Smooth muscle cell (in vitro differentiated cells): ENCODE data around the gene EYA3. TPM values are rescaled to one million over a fixed set of nuclear protein-coding genes. Genes with fewer than 3 reads are reported as not detected.

Experiments
- DNase-seq: peaks from one replicate; lab custom pipeline; 2025; ENCODE audit not compliant: unreplicated experiment; lab: John Stamatoyannopoulos, UW
- H2AFZ ChIP-seq: fragments of 200-600 bp; sonication (generic); 2 replicates; pipeline ENCODE4 v1.6.0; 2016; ENCODE audit warnings: antibody characterized with exemption, low read depth, mild to moderate bottlenecking
- H3F3A ChIP-seq: fragments of 200-600 bp; sonication (generic); 2 replicates; pipeline ENCODE4 v1.6.0; 2017; ENCODE audit warnings: antibody characterized with exemption, low read depth
- H3K27ac ChIP-seq: fragments of 200-600 bp; sonication (generic); 2 replicates; pipeline ENCODE4 v1.5.1; 2016; ENCODE audit warnings: low read depth, mild to moderate bottlenecking
- H3K27me3 ChIP-seq: fragments of 200-600 bp; sonication (generic); 2 replicates; pipeline ENCODE4 v1.6.1; 2016; ENCODE audit warnings: low read depth, mild to moderate bottlenecking
- H3K36me3 ChIP-seq: fragments of 200-600 bp; sonication (generic); 2 replicates; pipeline ENCODE4 v1.5.1; 2016; ENCODE audit warnings: low read depth
- H3K4me1 ChIP-seq: fragments of 200-600 bp; sonication (generic); 2 replicates; pipeline ENCODE4 v1.5.1; 2016; ENCODE audit warnings: low read depth
- H3K4me2 ChIP-seq: fragments of 200-600 bp; sonication (generic); 2 replicates; pipeline ENCODE4 v1.6.0; 2016; ENCODE audit warnings: mild to moderate bottlenecking
- H3K4me3 ChIP-seq: fragments of 200-600 bp; sonication (generic); 2 replicates; pipeline ENCODE4 v1.5.1; 2016; ENCODE audit warnings: mild to moderate bottlenecking
- H3K79me2 ChIP-seq: fragments of 200-600 bp; sonication (generic); 2 replicates; pipeline ENCODE4 v1.6.0; 2016; ENCODE audit warnings: low read depth, mild to moderate bottlenecking
- H3K9ac ChIP-seq: fragments of 200-600 bp; sonication (generic); 2 replicates; pipeline ENCODE4 v1.6.0; 2016; ENCODE audit warnings: low read depth
- H3K9me3 ChIP-seq: fragments of 200-600 bp; sonication (generic); replicated peaks from 2 replicates; pipeline ENCODE4 v1.5.1; 2016; ENCODE audit warnings: low read depth
- H4K20me1 ChIP-seq: fragments of 200-600 bp; sonication (generic); 2 replicates; pipeline ENCODE4 v1.6.0; 2016; ENCODE audit warnings: low read depth
- WGBS: methylation state at CpG from one replicate; pipeline ENCODE4 v1.1.7; 2016; ENCODE audit warnings: low lambda C conversion rate; 5-methylcytosine and 5-hydroxymethylcytosine counted together
- polyA plus RNA-seq: library from polyadenylated mRNA; unstranded; fragments of >200 nt; fragmentation: Nextera tagmentation; extraction: Ambion mirVana; gene quantifications from 2 replicates; pipeline ENCODE4 v1.2.1, GENCODE V29; 2016
- total RNA-seq: library from RNA; depleted of rRNA; stranded (reverse); fragments of >200 nt; gene quantifications from 2 replicates; pipeline ENCODE4 v1.2.3, GENCODE V29; 2014
- TF ChIP-seq, protein P1 (sequence below): fragments of 200-600 bp; sonication (generic); IDR thresholded peaks from 2 replicates; pipeline ENCODE4 v1.5.1; 2017; ENCODE audit warnings: borderline replicate concordance, mild to moderate bottlenecking, antibody characterized with exemption; ENCODE audit not compliant: insufficient read depth, poor library complexity, severe bottlenecking

EYA3 gene
- total and polyA plus RNA-seq, 2 experiments from 2014 or later = 3.8 to 17.1 TPM

DNA sequence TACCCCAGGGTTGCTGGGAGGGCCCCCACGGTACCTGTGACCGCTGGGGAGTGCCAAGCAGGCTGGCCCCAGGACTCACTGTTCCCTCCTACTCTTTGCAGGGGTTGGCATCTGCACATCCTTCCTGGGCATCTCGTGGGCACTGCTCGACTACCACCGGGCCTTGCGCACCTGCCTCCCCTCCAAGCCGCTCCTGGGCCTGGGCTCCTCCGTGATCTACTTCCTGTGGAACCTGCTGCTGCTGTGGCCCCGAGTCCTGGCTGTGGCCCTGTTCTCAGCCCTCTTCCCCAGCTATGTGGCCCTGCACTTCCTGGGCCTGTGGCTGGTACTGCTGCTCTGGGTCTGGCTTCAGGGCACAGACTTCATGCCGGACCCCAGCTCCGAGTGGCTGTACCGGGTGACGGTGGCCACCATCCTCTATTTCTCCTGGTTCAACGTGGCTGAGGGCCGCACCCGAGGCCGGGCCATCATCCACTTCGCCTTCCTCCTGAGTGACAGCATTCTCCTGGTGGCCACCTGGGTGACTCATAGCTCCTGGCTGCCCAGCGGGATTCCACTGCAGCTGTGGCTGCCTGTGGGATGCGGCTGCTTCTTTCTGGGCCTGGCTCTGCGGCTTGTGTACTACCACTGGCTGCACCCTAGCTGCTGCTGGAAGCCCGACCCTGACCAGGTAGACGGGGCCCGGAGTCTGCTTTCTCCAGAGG, 121.9 kb downstream of the EYA3 start:
- Histone ChIP-seq H4K20me1 (no peaks in the 10 kb centered on the region), H3K4me1 (no peaks in the 10 kb centered on the region), H3K79me2 (no peaks in the 10 kb centered on the region), H3K36me3 (no peaks in the 10 kb centered on the region), H2AFZ (no peak overlapping the region), H3K27me3 (no peaks in the 10 kb centered on the region), H3K9ac (no peak overlapping the region), H3K4me3 (no peak overlapping the region), H3F3A (peaks cover 7% of the 10 kb centered on the region), H3K9me3 (no peaks in the 10 kb centered on the region), H3K4me2 (no peak overlapping the region), H3K27ac (peak overlapping the region; percentile 52)
- DNase-seq = no peak
- TF ChIP-seq, protein P1, sequence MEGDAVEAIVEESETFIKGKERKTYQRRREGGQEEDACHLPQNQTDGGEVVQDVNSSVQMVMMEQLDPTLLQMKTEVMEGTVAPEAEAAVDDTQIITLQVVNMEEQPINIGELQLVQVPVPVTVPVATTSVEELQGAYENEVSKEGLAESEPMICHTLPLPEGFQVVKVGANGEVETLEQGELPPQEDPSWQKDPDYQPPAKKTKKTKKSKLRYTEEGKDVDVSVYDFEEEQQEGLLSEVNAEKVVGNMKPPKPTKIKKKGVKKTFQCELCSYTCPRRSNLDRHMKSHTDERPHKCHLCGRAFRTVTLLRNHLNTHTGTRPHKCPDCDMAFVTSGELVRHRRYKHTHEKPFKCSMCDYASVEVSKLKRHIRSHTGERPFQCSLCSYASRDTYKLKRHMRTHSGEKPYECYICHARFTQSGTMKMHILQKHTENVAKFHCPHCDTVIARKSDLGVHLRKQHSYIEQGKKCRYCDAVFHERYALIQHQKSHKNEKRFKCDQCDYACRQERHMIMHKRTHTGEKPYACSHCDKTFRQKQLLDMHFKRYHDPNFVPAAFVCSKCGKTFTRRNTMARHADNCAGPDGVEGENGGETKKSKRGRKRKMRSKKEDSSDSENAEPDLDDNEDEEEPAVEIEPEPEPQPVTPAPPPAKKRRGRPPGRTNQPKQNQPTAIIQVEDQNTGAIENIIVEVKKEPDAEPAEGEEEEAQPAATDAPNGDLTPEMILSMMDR = no peak
- 84% methylated on average over 24 of the region's 24 CpGs for WGBS

DNA sequence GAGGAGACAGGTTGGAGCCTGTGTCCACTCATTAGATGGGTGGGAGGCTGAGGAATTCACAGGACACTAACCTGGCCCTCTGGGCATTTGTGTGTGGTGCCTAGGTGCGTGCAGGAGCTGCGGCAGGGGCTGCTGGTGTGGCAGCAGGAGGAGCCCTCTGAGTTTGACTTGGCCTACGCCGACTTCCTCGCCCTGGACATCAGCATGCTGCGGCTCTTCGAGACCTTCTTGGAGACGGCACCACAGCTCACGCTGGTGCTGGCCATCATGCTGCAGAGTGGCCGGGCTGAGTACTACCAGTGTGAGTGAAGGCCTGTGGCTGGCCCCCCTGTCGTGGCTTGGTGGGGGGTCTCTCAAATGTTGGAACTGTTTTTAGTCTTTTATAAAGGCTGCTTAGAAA, 125.0 kb downstream of the EYA3 start:
- 97% methylated on average over 11 of the region's 11 CpGs for WGBS
- no peaks in the 10 kb centered on the region for H3K27me3 ChIP-seq

DNA sequence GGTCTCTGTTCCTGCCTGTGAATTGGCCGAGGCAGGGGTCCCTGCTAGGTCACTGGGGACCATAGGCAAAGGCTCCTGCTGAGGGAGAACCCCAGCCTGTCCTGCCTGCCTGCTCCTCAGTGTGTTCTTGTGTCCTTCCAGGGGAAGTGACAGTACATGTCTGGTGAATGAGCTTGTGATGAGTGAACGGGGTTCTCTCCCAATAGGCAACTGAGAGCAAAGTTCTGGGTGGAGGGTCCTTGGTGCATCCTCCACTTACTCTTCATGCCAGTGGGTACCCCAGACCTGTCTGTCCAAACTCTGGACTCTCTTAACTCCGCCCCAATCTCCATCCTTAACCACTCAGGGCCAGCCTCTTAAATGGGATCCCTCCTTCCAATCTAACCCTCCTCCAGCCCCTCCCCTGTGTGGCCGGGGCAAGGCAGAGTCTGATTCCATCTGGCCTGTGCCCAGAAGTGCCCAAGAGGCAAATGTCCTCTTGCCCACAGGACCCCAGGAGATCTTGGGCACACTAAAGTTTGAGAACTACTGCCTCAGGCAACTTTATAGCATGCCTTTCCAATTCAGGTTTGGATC, 126.7 kb downstream of the EYA3 start:
- H3K9me3 ChIP-seq = no peaks in the 10 kb centered on the region
- H2AFZ ChIP-seq = no peak overlapping the region
- no peaks in the 10 kb centered on the region for H3K36me3 ChIP-seq
- peaks cover 6% of the 10 kb centered on the region for H3F3A ChIP-seq
- no peak for DNase-seq
- no peaks in the 10 kb centered on the region for H4K20me1 ChIP-seq
- 83% methylated on average over 4 of the region's 4 CpGs for WGBS
- H3K27me3 ChIP-seq = no peaks in the 10 kb centered on the region
- no peak overlapping the region for H3K4me3 ChIP-seq
- peak overlapping the region; percentile 95 for H3K4me2 ChIP-seq
- TF ChIP-seq, protein P1 = no peak
- H3K27ac ChIP-seq = peak overlapping the region; percentile 13
- peaks cover 3% of the 10 kb centered on the region for H3K4me1 ChIP-seq
- H3K79me2 ChIP-seq = no peaks in the 10 kb centered on the region
- H3K9ac ChIP-seq = no peak overlapping the region

More for the DNA sequence above, 125.0 kb downstream of the EYA3 start:
- H3K9me3 ChIP-seq = no peaks in the 10 kb centered on the region
- H3K4me1 ChIP-seq = peaks cover 3% of the 10 kb centered on the region
- peaks cover 6% of the 10 kb centered on the region for H3F3A ChIP-seq
- no peak overlapping the region for H3K9ac ChIP-seq
- H2AFZ ChIP-seq = no peak overlapping the region
- no peaks in the 10 kb centered on the region for H4K20me1 ChIP-seq
- no peaks in the 10 kb centered on the region for H3K36me3 ChIP-seq
- TF ChIP-seq, protein P1 = no peak
- no peaks in the 10 kb centered on the region for H3K79me2 ChIP-seq
- no peak overlapping the region for H3K27ac ChIP-seq
- no peak overlapping the region for H3K4me2 ChIP-seq
- no peak for DNase-seq
- no peak overlapping the region for H3K4me3 ChIP-seq
